ENCODE results near the gene ARHGAP22. TPM values are rescaled to one million over a fixed set of nuclear protein-coding genes. Genes with fewer than 3 reads are reported as not detected.

Gene ARHGAP22
- total RNA-seq, 1 donor from 2014 or later: 6.2 TPM

DNA sequence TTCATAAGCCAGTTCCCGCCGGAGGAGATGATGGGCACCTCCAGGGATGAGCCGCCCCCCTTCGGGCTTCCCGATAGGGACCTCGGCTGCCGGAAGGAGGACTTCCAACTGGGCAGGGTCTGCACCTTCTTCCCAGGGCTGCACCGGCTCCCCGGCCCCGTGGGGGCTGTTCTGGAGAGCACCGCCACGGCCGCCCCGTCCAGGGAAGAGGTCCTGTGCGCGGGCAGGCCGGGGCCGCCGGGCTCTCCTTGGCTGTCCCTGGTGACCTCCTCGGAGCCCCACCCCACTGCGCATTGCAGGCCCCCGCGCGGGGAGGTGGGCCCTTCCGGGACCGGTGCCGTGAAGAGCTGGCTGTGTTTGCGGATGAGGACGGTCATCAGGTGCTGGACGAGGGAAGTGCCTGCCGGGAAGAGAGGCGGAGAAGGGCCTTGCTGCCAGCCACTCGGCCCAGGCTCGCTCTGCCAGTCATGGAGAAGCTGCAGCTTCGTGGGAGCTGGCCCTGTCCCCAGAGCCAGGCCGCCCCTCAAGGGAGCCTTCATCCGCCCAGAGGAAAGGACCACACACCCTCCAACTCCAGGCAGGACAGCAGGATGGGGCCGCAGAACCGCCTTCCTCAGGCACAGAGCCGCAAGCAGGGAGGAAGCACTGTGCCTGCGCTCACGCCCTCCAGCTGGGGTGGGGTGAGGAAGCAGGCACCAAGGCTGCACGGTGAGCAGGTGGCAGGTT, 154.0 kb downstream of the ARHGAP22 start:
- H3K4me1 Mint-ChIP-seq (ENCODE audit: low read depth, unreplicated experiment): peaks cover 6% of the 10 kb centered on the region

DNA sequence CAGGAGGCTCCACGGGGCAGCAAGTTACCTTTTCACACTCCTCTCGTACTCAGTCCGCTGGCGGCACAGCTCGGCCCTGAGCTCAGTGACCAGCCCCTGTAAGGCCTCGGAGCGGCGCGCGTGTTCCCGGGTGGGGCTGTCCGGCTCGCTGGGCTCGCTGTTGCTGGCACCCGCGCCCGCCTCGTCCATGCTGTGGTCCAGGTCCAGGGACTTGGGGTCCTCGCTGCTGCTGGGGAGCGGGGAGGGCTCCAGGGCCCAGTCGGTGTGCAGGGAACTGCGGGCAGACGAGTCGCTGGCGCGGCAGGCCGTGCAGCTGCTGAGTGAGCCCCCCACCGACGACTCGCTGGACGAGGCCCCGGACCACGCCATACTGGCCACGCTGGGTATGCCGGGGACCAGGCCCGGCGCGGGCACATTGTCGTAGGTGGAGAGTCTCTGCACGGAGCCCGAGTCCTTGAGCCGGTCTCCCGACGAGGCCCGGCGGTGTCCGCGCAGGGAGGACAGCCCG, 154.6 kb downstream of the ARHGAP22 start:
- Mint-ChIP-seq H3K27ac (ENCODE audit: unreplicated experiment) (no peak overlapping the region), H3K4me3 (ENCODE audit: unreplicated experiment) (no peak overlapping the region), H3K36me3 (ENCODE audit: low read depth, unreplicated experiment) (peaks cover 3% of the 10 kb centered on the region), H3K4me1 (ENCODE audit: low read depth, unreplicated experiment) (peaks cover 6% of the 10 kb centered on the region), H3K27me3 (ENCODE audit: low read depth, unreplicated experiment) (peaks cover 15% of the 10 kb centered on the region), H3K9me3 (ENCODE audit: unreplicated experiment) (peaks cover 6% of the 10 kb centered on the region)
- DNase-seq (ENCODE audit: low read depth): no peak
- no peak overlapping the region for H3K4me2 ChIP-seq (ENCODE audit: low read length)
- H3K4me1 ChIP-seq (ENCODE audit: insufficient read depth, low read length): peaks cover 11% of the 10 kb centered on the region
- no peak overlapping the region for H3K27ac ChIP-seq (ENCODE audit: low read depth, low read length)
- no peaks in the 10 kb centered on the region for H3K9me3 ChIP-seq (ENCODE audit: insufficient read depth, low read depth, low read length)
- no peak overlapping the region for H2AFZ ChIP-seq (ENCODE audit: low read depth, low read length)
- no peak overlapping the region for H3K9ac ChIP-seq (ENCODE audit: low read length)
- H3K4me3 ChIP-seq (ENCODE audit: insufficient read depth, low read depth, low read length): no peak overlapping the region
- no peak for TF ChIP-seq EZH2 (IDR thresholded peaks at IDR 0.05; ENCODE audit: insufficient read depth, low read length)
- TF ChIP-seq, protein P1, sequence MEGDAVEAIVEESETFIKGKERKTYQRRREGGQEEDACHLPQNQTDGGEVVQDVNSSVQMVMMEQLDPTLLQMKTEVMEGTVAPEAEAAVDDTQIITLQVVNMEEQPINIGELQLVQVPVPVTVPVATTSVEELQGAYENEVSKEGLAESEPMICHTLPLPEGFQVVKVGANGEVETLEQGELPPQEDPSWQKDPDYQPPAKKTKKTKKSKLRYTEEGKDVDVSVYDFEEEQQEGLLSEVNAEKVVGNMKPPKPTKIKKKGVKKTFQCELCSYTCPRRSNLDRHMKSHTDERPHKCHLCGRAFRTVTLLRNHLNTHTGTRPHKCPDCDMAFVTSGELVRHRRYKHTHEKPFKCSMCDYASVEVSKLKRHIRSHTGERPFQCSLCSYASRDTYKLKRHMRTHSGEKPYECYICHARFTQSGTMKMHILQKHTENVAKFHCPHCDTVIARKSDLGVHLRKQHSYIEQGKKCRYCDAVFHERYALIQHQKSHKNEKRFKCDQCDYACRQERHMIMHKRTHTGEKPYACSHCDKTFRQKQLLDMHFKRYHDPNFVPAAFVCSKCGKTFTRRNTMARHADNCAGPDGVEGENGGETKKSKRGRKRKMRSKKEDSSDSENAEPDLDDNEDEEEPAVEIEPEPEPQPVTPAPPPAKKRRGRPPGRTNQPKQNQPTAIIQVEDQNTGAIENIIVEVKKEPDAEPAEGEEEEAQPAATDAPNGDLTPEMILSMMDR (IDR thresholded peaks at IDR 0.05; ENCODE audit: insufficient read depth, low read depth, low read length): no peak
- no peaks in the 10 kb centered on the region for H3K27me3 ChIP-seq (ENCODE audit: insufficient read depth, low read length)
- H4K20me1 ChIP-seq (ENCODE audit: insufficient read depth, low read length): peaks cover 61% of the 10 kb centered on the region
- H3K36me3 ChIP-seq (ENCODE audit: insufficient read depth, low read length): peaks cover 7% of the 10 kb centered on the region
- no peaks in the 10 kb centered on the region for H3K79me2 ChIP-seq (ENCODE audit: insufficient read depth, low read length)
- no peak for FAIRE-seq

More for the DNA sequence above, 154.0 kb downstream of the ARHGAP22 start:
- peaks cover 3% of the 10 kb centered on the region for H3K36me3 Mint-ChIP-seq (ENCODE audit: low read depth, unreplicated experiment)
- H3K9me3 ChIP-seq (ENCODE audit: insufficient read depth, low read depth, low read length): no peaks in the 10 kb centered on the region
- H3K79me2 ChIP-seq (ENCODE audit: insufficient read depth, low read length): no peaks in the 10 kb centered on the region
- H3K27ac ChIP-seq (ENCODE audit: low read depth, low read length): no peak overlapping the region
- H4K20me1 ChIP-seq (ENCODE audit: insufficient read depth, low read length): peaks cover 61% of the 10 kb centered on the region
- peaks cover 7% of the 10 kb centered on the region for H3K36me3 ChIP-seq (ENCODE audit: insufficient read depth, low read length)
- no peak overlapping the region for H3K4me2 ChIP-seq (ENCODE audit: low read length)
- H2AFZ ChIP-seq (ENCODE audit: low read depth, low read length): no peak overlapping the region
- TF ChIP-seq, protein P1 (IDR thresholded peaks at IDR 0.05; ENCODE audit: insufficient read depth, low read depth, low read length): no peak
- TF ChIP-seq EZH2 (IDR thresholded peaks at IDR 0.05; ENCODE audit: insufficient read depth, low read length): no peak
- H3K9ac ChIP-seq (ENCODE audit: low read length): no peak overlapping the region
- peaks cover 11% of the 10 kb centered on the region for H3K4me1 ChIP-seq (ENCODE audit: insufficient read depth, low read length)
- no peak overlapping the region for H3K27ac Mint-ChIP-seq (ENCODE audit: unreplicated experiment)
- H3K27me3 Mint-ChIP-seq (ENCODE audit: low read depth, unreplicated experiment): peaks cover 15% of the 10 kb centered on the region
- FAIRE-seq: no peak
- no peak for DNase-seq (ENCODE audit: low read depth)
- H3K4me3 Mint-ChIP-seq (ENCODE audit: unreplicated experiment): no peak overlapping the region
- H3K27me3 ChIP-seq (ENCODE audit: insufficient read depth, low read length): no peaks in the 10 kb centered on the region
- peaks cover 6% of the 10 kb centered on the region for H3K9me3 Mint-ChIP-seq (ENCODE audit: unreplicated experiment)
- no peak overlapping the region for H3K4me3 ChIP-seq (ENCODE audit: insufficient read depth, low read depth, low read length)

Data from astrocyte (in vitro differentiated cells and primary cell).